ENCODE data around the gene TPST2.

DNA sequence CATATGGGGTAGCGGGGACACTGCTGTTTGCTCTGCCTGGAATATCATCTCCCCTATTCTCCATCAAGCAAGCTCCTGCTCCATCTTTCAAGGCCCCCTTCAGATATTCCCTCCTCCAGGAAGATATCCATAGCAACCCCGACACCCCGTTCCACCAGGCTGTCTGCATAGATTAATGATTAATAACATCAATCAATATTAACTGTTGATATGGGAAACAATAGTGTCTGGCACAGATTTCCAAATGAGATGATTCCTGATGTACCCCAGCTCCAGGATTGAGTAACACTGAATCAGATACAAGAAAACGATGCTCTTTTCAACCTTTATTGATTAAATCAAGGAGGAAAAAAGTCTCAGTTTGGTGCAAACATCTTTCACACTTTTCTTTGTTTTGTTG lies 7.5 kb upstream of the TPST2 start:
- TF ChIP-seq, protein P1, sequence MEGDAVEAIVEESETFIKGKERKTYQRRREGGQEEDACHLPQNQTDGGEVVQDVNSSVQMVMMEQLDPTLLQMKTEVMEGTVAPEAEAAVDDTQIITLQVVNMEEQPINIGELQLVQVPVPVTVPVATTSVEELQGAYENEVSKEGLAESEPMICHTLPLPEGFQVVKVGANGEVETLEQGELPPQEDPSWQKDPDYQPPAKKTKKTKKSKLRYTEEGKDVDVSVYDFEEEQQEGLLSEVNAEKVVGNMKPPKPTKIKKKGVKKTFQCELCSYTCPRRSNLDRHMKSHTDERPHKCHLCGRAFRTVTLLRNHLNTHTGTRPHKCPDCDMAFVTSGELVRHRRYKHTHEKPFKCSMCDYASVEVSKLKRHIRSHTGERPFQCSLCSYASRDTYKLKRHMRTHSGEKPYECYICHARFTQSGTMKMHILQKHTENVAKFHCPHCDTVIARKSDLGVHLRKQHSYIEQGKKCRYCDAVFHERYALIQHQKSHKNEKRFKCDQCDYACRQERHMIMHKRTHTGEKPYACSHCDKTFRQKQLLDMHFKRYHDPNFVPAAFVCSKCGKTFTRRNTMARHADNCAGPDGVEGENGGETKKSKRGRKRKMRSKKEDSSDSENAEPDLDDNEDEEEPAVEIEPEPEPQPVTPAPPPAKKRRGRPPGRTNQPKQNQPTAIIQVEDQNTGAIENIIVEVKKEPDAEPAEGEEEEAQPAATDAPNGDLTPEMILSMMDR (IDR thresholded peaks at IDR 0.05), result no peak
- no peak for TF ChIP-seq POLR2A (IDR thresholded peaks at IDR 0.05)

All from adrenal gland (tissue), 5 donors.